ENCODE data around the gene ASTN2.
"Not testable (repeated sequence)": the region's sequence is repeated elsewhere in the genome, so short reads cannot be mapped to it uniquely, and the experiment has no call there.

Gene ASTN2

DNA sequence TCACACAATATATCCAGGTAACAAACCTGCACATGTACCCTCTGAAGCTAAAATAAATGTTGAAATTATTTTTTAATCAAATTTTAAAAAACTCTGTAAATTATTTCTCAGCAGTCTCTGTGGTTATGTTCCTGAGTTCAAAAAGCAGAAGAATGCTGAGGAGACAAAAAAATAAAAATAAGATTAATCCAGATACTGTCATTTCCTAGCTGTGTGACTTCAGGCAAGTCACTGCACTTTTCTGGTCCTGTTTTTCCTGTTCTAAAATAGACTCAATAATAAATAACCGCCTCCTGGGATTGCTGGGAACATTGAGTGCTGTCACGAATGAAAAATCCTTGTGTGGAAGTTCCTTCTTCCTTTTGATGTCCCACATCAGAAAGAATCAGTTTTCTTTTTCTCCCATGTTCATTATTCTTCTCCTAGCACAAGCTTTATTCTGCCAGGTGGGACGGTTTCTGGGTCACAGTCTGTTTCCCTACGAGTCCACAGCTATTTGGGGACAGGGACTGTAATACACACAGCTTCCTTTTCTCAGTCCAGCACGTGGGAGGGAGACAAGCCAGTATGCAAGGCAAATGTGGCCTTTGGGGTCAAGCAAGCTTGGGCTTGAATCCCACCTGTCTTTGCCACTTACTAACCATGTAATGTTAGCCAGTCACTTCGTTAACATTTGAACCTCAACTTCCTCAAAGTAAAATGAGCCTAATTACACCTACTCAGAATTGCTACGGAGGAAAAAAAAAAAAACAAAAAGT lies 570.8 kb downstream of the ASTN2 start:
- no peak overlapping the region for H3K4me3 ChIP-seq (ENCODE audit: low read depth, low read length)
- no peak for DNase-seq (ENCODE audit: low read depth)
- TF ChIP-seq, protein P1, sequence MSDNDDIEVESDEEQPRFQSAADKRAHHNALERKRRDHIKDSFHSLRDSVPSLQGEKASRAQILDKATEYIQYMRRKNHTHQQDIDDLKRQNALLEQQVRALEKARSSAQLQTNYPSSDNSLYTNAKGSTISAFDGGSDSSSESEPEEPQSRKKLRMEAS (IDR thresholded peaks at IDR 0.05; ENCODE audit: low read depth, low read length): no peak
- TF ChIP-seq MYC (IDR thresholded peaks at IDR 0.05; ENCODE audit: low read depth, low read length) (no peak), POLR2A (IDR thresholded peaks at IDR 0.05; ENCODE audit: extremely low read depth, insufficient read length) (no peak)
- TF ChIP-seq, protein P2, sequence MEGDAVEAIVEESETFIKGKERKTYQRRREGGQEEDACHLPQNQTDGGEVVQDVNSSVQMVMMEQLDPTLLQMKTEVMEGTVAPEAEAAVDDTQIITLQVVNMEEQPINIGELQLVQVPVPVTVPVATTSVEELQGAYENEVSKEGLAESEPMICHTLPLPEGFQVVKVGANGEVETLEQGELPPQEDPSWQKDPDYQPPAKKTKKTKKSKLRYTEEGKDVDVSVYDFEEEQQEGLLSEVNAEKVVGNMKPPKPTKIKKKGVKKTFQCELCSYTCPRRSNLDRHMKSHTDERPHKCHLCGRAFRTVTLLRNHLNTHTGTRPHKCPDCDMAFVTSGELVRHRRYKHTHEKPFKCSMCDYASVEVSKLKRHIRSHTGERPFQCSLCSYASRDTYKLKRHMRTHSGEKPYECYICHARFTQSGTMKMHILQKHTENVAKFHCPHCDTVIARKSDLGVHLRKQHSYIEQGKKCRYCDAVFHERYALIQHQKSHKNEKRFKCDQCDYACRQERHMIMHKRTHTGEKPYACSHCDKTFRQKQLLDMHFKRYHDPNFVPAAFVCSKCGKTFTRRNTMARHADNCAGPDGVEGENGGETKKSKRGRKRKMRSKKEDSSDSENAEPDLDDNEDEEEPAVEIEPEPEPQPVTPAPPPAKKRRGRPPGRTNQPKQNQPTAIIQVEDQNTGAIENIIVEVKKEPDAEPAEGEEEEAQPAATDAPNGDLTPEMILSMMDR (IDR thresholded peaks at IDR 0.05; ENCODE audit: low read depth, low read length): no peak

DNA sequence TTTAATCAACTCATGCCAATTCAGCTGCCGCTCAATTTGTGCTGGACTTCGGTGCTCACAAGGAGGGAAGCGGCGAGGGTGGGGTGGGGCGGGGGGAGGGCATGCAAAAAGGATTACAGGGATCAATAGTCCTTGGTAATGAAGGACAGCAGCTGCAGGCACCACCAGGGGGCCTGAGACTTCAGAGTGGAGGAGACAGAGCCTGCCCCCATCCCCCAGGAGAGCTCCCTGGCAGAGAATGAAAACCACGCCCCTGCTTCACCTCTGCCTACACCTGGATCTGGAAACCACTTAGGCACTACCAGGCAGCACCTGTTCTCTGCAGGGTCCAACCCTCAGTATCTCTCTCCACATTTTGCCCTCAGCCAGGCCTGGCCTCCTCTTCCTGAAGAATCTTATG lies 572.2 kb downstream of the ASTN2 start:
- TF ChIP-seq POLR2A (IDR thresholded peaks at IDR 0.05; ENCODE audit: extremely low read depth, insufficient read length): no peak
- no peak for TF ChIP-seq MYC (IDR thresholded peaks at IDR 0.05; ENCODE audit: low read depth, low read length)
- TF ChIP-seq, protein P1 (IDR thresholded peaks at IDR 0.05; ENCODE audit: low read depth, low read length): no peak
- TF ChIP-seq, protein P2 (IDR thresholded peaks at IDR 0.05; ENCODE audit: low read depth, low read length): no peak
- no peak overlapping the region for H3K4me3 ChIP-seq (ENCODE audit: low read depth, low read length)
- no peak for DNase-seq (ENCODE audit: low read depth)

DNA sequence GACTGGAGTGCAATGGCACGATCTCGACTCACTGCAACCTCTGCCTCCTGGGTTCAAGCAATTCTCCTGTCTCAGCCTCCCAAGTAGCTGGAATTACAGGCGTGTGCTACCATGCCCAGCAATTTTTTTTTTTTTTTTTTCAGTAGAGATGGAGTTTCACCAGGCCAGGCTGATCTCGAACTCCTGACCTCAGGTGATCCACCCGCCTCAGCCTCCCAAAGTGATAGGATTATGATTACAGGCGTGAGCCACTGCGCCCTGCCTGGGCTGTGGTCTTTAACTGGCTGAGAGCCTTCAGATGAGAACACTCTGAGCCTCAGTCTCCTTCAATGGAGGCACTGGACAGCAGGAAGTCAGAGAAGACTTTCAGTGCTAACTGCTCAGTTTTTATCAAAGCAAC lies 576.4 kb downstream of the ASTN2 start:
- DNase-seq (ENCODE audit: low read depth); H3K4me3 ChIP-seq (ENCODE audit: low read depth, low read length): not testable (repeated sequence)

DNA sequence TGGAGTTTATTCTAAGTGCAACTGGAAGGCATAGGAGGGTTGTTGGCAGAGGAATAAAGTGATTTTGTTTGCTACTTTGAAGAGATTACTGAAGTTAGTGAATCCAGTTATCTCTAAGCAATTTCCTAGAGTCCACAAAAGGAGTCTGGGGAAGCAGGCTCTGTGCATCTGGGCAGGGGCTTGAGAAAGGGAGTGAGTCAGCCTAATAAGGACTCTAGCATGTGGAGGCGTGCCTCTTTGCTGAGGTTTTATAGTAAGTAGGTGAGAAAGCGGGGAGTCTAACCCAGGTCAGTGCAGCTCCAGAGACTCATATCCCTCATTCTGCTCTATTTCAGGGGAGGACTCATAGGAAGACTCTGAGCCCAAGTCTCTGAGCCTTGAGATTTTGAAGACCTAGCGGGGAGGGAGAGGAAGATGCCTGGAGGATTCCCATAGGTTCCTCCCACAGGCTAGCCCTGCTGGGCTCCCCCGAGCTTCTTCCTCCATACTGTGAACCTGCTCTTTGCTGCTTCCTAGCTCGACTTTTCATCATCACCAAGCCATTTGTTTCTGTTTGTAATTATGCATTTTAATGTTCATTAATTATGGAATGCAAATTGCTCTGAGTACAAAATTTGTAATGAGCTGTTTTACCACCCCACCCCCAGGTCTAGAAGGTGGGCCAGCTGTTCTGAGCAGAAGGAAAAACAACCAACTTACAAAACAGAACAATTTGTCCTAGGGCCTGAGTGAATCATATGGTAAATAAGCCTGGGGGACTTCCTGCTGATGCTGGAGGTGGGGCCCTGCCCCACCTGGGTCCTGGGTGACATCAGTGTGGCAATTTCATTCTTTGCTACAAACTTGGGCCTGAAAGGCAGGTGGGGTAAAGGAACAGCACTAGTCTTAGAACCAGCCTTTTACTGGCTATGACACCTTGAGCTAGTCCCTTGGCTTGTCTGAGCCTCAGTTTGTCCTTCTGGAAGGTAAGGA lies 577.6 kb downstream of the ASTN2 start:
- no peak overlapping the region for H3K4me3 ChIP-seq (ENCODE audit: low read depth, low read length)
- no peak for DNase-seq (ENCODE audit: low read depth)
- no peak for TF ChIP-seq POLR2A (IDR thresholded peaks at IDR 0.05; ENCODE audit: extremely low read depth, insufficient read length)
- TF ChIP-seq, protein P2 (IDR thresholded peaks at IDR 0.05; ENCODE audit: low read depth, low read length): no peak
- TF ChIP-seq MYC (IDR thresholded peaks at IDR 0.05; ENCODE audit: low read depth, low read length): no peak
- TF ChIP-seq, protein P1 (IDR thresholded peaks at IDR 0.05; ENCODE audit: low read depth, low read length): no peak

DNA sequence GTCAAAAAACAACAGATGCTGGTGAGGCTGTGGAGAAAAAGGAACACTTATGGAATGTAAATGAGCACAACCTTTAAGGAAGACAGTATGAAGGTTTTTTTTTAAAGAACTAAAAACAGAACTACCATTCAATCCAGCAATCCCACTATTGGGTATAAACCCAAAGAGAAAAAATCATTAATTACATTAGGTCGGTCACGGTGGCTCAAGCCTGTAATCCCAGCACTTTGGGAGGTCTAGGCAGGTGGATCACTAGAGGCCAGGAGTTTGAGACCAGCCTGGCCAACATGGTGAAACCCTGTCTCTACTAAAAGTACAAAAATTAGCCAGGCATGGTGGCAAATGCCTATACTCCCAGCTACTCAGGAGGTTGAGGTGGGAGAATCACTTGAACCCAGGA lies 584.5 kb downstream of the ASTN2 start:
- not testable (repeated sequence) for H3K4me3 ChIP-seq (ENCODE audit: low read depth, low read length); DNase-seq (ENCODE audit: low read depth)

DNA sequence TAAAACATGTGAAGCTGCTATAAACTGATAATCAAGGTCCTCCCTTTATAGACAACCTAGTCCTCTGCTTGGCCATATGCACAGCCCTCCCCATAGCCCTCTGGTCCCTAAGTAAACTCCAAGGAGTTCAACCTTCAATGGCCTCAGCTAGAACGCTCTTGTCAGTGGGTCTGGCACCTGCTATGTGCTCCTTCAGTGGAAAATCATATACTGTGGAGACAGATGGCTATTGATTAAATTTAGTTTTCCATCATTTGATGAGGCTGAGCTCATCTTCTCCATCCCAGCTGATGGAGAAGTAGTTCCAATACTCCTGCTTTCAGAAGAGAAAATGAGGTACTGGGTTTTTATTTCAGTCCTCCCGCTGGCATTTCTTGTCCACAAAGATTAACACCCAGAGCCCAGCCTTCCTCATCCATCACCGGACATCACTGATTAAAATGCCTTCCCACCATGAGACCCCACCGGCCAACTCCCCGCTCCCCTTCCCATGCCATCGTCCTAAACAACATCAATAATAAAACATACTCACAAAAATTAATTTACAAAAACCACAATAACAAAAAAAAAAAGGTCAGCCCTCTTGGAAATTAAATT lies 593.1 kb downstream of the ASTN2 start:
- no peak for DNase-seq (ENCODE audit: low read depth)
- no peak overlapping the region for H3K4me3 ChIP-seq (ENCODE audit: low read depth, low read length)
- TF ChIP-seq MYC (IDR thresholded peaks at IDR 0.05; ENCODE audit: low read depth, low read length): no peak
- no peak for TF ChIP-seq POLR2A (IDR thresholded peaks at IDR 0.05; ENCODE audit: extremely low read depth, insufficient read length)
- TF ChIP-seq, protein P1 (IDR thresholded peaks at IDR 0.05; ENCODE audit: low read depth, low read length): no peak
- TF ChIP-seq, protein P2 (IDR thresholded peaks at IDR 0.05; ENCODE audit: low read depth, low read length): no peak
